B cell (primary cell): ENCODE measurements around the gene MTHFD2L. TPM values are rescaled to one million over a fixed set of nuclear protein-coding genes. Genes with fewer than 3 reads are reported as not detected.

Experiments
- ATAC-seq: fragments of 200-7000 bp; cut with Tn5 transposase; one replicate; pipeline ENCODE4 v1.10.0; 2021; ENCODE audit warnings: low read depth, mild to moderate bottlenecking, moderate number of reproducible peaks, moderate library complexity
- CTCF ChIA-PET: fragments of 350-600 bp; sonication (Branson Sonifier 250); formaldehyde crosslinking; loops from one replicate; lab custom pipeline; 2021; ENCODE audit warnings: antibody characterized with exemption, inconsistent platforms; lab: Charles Lee
- POLR2A ChIA-PET: fragments of 350-600 bp; sonication (Branson Sonifier 250); formaldehyde crosslinking; loops from one replicate; lab custom pipeline; 2021; ENCODE audit warnings: antibody characterized with exemption; lab: Charles Lee
- DNase-seq: peaks from one replicate; pipeline ENCODE4 v3.0.0; 2013
- H2AFZ ChIP-seq: 2 replicates; pipeline ENCODE4 v1.6.1; 2012; ENCODE audit warnings: mild to moderate bottlenecking, low read depth, low read length; ENCODE audit not compliant: insufficient read depth, poor library complexity, severe bottlenecking
- H3K27ac ChIP-seq, 2 donors: 1 replicate in 1 of 2; 2 replicates in 1 of 2; pipeline ENCODE4 v1.5.1; 2012 to 2013; ENCODE audit warnings: low read length in 2 of 2, mild to moderate bottlenecking in 2 of 2, moderate library complexity in 1 of 2
- H3K27me3 ChIP-seq, 4 experiments: fragments of 200-600 bp in 1 of 4; sonication (generic) in 1 of 4; replicated peaks in 1 of 4; 1 replicate in 2 of 4; 2 replicates in 2 of 4; pipeline versions ENCODE4 v1.6.1 to v1.7.0; 2013 to 2016; ENCODE audit warnings: low read length in 3 of 4, mild to moderate bottlenecking in 2 of 4, mixed read lengths in 1 of 4, moderate library complexity in 1 of 4; ENCODE audit not compliant: insufficient read depth in 4 of 4, control insufficient read depth in 3 of 4; ENCODE audit errors: control extremely low read depth in 1 of 4
- H3K36me3 ChIP-seq, 2 experiments: replicated peaks in 1 of 2; 1 replicate in 1 of 2; 2 replicates in 1 of 2; pipeline versions ENCODE4 v1.6.1 to v1.7.1; 2013; ENCODE audit warnings: low read length in 1 of 2; ENCODE audit not compliant: insufficient read depth in 2 of 2, control insufficient read depth in 1 of 2; ENCODE audit errors: control extremely low read depth in 1 of 2, extremely low read depth in 1 of 2
- H3K4me1 ChIP-seq, 2 donors: fragments of 200-600 bp in 1 of 2; sonication (generic) in 1 of 2; 1 replicate in 1 of 2; 2 replicates in 1 of 2; pipeline versions ENCODE4 v1.5.1 to v1.6.1; 2013 to 2017; ENCODE audit warnings: low read length in 2 of 2; ENCODE audit not compliant: control insufficient read depth in 2 of 2, insufficient read depth in 2 of 2
- H3K4me2 ChIP-seq: replicated peaks from 2 replicates; pipeline ENCODE3; 2012; ENCODE audit warnings: mild to moderate bottlenecking, low read depth, low read length; ENCODE audit not compliant: poor library complexity, severe bottlenecking
- H3K4me3 ChIP-seq, 5 experiments: fragments of 200-600 bp in 1 of 5; sonication (generic) in 1 of 5; 1 replicate in 3 of 5; 2 replicates in 2 of 5; pipeline versions ENCODE4 v1.5.1 to v1.7.0; 2011 to 2016; ENCODE audit warnings: low read length in 4 of 5, mild to moderate bottlenecking in 4 of 5, low read depth in 2 of 5, control low read depth in 1 of 5, moderate library complexity in 1 of 5; ENCODE audit not compliant: insufficient read depth in 1 of 5; ENCODE audit errors: control extremely low read depth in 1 of 5, extremely low read depth in 1 of 5
- H3K79me2 ChIP-seq: fragments of 200-600 bp; sonication (generic); one replicate; pipeline ENCODE4 v1.6.0; 2016; ENCODE audit warnings: low read length; ENCODE audit not compliant: control insufficient read depth, insufficient read depth
- H3K9ac ChIP-seq: fragments of 200-600 bp; sonication (generic); 2 replicates; pipeline ENCODE4 v1.6.1; 2017; ENCODE audit warnings: mild to moderate bottlenecking, low read length, moderate library complexity
- H3K9me3 ChIP-seq, 3 donors: one replicate each; pipeline versions ENCODE4 v1.6.1 to v1.7.1; 2013; ENCODE audit warnings: low read length in 2 of 3; ENCODE audit not compliant: control insufficient read depth in 2 of 3, insufficient read depth in 1 of 3; ENCODE audit errors: control extremely low read depth in 1 of 3
- H4K20me1 ChIP-seq: 2 replicates; pipeline ENCODE4 v1.6.0; 2012; ENCODE audit warnings: mild to moderate bottlenecking, low read length; ENCODE audit not compliant: insufficient read depth, control insufficient read depth, poor library complexity, severe bottlenecking
- H3K27ac Mint-ChIP-seq: one replicate; pipeline ENCODE4 v1.8.0; 2021; ENCODE audit warnings: mixed read lengths
- H3K27me3 Mint-ChIP-seq: one replicate; pipeline ENCODE4 v1.8.0; 2021; ENCODE audit warnings: mixed read lengths
- H3K4me1 Mint-ChIP-seq: one replicate; pipeline ENCODE4 v1.8.0; 2021; ENCODE audit warnings: mixed read lengths
- H3K4me3 Mint-ChIP-seq: one replicate; pipeline ENCODE4 v1.8.0; 2021; ENCODE audit warnings: mixed read lengths
- H3K9me3 Mint-ChIP-seq: one replicate; pipeline ENCODE4 v1.8.0; 2022; ENCODE audit warnings: mixed read lengths; ENCODE audit not compliant: insufficient read depth
- EZH2 ChIP-seq: IDR thresholded peaks from 2 replicates; pipeline ENCODE4 v1.6.1; 2012; ENCODE audit warnings: borderline replicate concordance, low read depth, mild to moderate bottlenecking, moderate library complexity, low read length; ENCODE audit not compliant: insufficient read depth, poor library complexity, severe bottlenecking
- whole genome bisulfite sequencing: methylation state at CpG from one replicate; pipeline ENCODE4 v1.1.5; 2013; ENCODE audit warnings: missing lambda C conversion rate; ENCODE audit not compliant: insufficient coverage; 5-methylcytosine and 5-hydroxymethylcytosine counted together
- intact Hi-C: fragments of 100-400 bp; cut with micrococcal nuclease; formaldehyde crosslinking; loops from one replicate; pipeline ENCODE4 v1.10.0; 2022
- polyA plus RNA-seq: library from polyadenylated mRNA; depleted of rRNA; stranded (reverse); fragments of >200 nt; gene quantifications from 2 replicates; pipeline ENCODE4 v1.2.3, GENCODE V29; 2012
- total RNA-seq, 2 donors: library from RNA; stranded (reverse); fragments of 120-200 nt in 1 of 2; gene quantifications; 1 replicate in 1 of 2; 2 replicates in 1 of 2; pipeline versions ENCODE4 v1.2.3 to v1.2.4, GENCODE V29; 2013 to 2022
- TF ChIP-seq, protein P1 (sequence below): fragments of 200-600 bp; IDR thresholded peaks from one replicate; pipeline ENCODE4 v1.8.0; 2022; ENCODE audit warnings: antibody characterized with exemption, mild to moderate bottlenecking

MTHFD2L gene
- total and polyA plus RNA-seq, 2 donors (not counting 1 experiment from before 2014, with no cell fraction given): 5.5 to 12.6 TPM

DNA sequence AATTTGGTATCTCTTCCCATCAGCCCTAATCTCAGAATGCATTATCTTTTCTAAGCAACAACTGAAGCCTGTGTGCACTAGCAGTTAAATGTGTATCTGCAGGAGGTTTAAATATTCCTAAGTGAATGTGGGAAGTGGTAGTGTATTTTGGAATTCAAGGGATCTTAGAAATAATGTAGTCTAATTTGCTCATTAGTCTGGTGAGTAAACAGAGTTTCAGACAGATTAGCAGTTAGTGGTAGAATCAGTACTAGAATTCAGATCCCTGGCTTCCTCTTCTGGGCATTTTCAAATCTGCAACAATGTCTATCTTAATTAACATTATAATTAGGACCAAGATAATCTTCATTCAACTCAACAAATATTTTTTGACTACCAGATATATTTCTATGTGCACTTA, 47.2 kb upstream of the MTHFD2L start:
- H3K27me3 Mint-ChIP-seq: peaks cover 9% of the 10 kb centered on the region
- Histone ChIP-seq H3K4me1 (no peaks in the 10 kb centered on the region), H3K27me3 (no peaks in the 10 kb centered on the region), H4K20me1 (no peaks in the 10 kb centered on the region), H2AFZ (no peak overlapping the region), H3K27ac (no peak overlapping the region), H3K4me2 (no peak overlapping the region), H3K4me3 (no peak overlapping the region), H3K9me3 (no peaks in the 10 kb centered on the region), H3K36me3 (no peaks in the 10 kb centered on the region), H3K79me2 (no peaks in the 10 kb centered on the region), H3K9ac (no peak overlapping the region)
- ATAC-seq: no peak
- H3K27ac Mint-ChIP-seq: no peak overlapping the region
- intact Hi-C loops: no loop called here
- H3K4me3 Mint-ChIP-seq: no peak overlapping the region
- TF ChIP-seq, protein P1, sequence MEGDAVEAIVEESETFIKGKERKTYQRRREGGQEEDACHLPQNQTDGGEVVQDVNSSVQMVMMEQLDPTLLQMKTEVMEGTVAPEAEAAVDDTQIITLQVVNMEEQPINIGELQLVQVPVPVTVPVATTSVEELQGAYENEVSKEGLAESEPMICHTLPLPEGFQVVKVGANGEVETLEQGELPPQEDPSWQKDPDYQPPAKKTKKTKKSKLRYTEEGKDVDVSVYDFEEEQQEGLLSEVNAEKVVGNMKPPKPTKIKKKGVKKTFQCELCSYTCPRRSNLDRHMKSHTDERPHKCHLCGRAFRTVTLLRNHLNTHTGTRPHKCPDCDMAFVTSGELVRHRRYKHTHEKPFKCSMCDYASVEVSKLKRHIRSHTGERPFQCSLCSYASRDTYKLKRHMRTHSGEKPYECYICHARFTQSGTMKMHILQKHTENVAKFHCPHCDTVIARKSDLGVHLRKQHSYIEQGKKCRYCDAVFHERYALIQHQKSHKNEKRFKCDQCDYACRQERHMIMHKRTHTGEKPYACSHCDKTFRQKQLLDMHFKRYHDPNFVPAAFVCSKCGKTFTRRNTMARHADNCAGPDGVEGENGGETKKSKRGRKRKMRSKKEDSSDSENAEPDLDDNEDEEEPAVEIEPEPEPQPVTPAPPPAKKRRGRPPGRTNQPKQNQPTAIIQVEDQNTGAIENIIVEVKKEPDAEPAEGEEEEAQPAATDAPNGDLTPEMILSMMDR: no peak
- no peak for TF ChIP-seq EZH2
- H3K9me3 Mint-ChIP-seq: no peaks in the 10 kb centered on the region
- no peaks in the 10 kb centered on the region for H3K4me1 Mint-ChIP-seq
- DNase-seq: no peak
- POLR2A ChIA-PET: no interaction called here
- CTCF ChIA-PET: no interaction called here

DNA sequence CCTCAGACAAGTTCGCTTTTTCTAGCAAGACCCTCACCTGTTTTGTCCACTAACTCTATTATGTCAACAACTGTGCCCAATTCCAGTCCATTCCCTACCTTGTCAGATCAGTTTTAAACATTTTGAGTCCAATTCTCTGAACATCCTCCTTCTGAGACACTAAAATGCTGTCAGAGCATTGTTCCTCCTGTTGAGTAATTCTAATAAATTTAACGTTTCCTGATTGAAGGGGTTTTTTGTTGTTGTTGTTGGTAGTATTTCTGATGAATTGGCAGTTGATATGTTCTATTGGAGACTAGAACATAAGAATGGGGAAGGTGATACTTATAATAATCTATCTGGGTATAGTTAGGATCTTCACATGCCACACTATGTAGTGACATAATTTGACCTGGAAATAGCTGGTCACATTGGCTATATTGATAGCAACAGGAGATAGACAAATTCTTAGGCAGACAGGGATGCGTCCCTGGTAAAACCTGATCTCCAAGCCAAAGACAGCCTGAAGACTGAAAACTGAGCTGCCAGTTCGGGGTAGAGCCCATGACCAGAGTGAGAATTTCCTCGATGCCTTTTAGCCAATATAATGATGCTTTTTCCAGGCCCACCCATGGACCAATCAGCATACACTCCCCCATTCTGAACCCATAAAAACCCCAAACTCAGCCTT, 46.5 kb upstream of the MTHFD2L start:
- 81% methylated on average over 4 of the region's 5 CpGs for WGBS
- no peak overlapping the region for H3K4me3 ChIP-seq
- TF ChIP-seq, protein P1: no peak
- TF ChIP-seq EZH2: no peak
- no peaks in the 10 kb centered on the region for H3K9me3 Mint-ChIP-seq
- H3K27ac ChIP-seq: no peak overlapping the region
- no peaks in the 10 kb centered on the region for H3K9me3 ChIP-seq
- H3K9ac ChIP-seq: no peak overlapping the region
- H3K27ac Mint-ChIP-seq: no peak overlapping the region
- DNase-seq: no peak
- no peaks in the 10 kb centered on the region for H3K79me2 ChIP-seq
- H3K27me3 Mint-ChIP-seq: peaks cover 4% of the 10 kb centered on the region
- no peaks in the 10 kb centered on the region for H3K4me1 ChIP-seq
- no peaks in the 10 kb centered on the region for H4K20me1 ChIP-seq
- H3K27me3 ChIP-seq: no peaks in the 10 kb centered on the region
- no peak overlapping the region for H3K4me3 Mint-ChIP-seq
- POLR2A ChIA-PET: no interaction called here
- CTCF ChIA-PET: no interaction called here
- no peaks in the 10 kb centered on the region for H3K36me3 ChIP-seq
- no peak for ATAC-seq
- H3K4me2 ChIP-seq: no peak overlapping the region
- intact Hi-C loops: no loop called here
- no peak overlapping the region for H2AFZ ChIP-seq
- no peaks in the 10 kb centered on the region for H3K4me1 Mint-ChIP-seq
